Ovary (tissue), 9 donors: ENCODE measurements around the gene KLHL6. TPM values are rescaled to one million over a fixed set of nuclear protein-coding genes. Genes with fewer than 3 reads are reported as not detected.
"Not testable (repeated sequence)": the region's sequence is repeated elsewhere in the genome, so short reads cannot be mapped to it uniquely, and the experiment has no call there.

ENCODE experiments used
- DNase-seq, 5 donors: peaks; one replicate each; pipeline ENCODE4 v3.0.0-alpha.2; 2019 to 2020
- H3K27ac ChIP-seq, 2 donors: fragments of 200-600 bp; one replicate each; pipeline versions ENCODE4 v1.5.1 to v1.8.0; 2019 to 2022
- H3K27me3 ChIP-seq: fragments of 200-600 bp; one replicate; pipeline ENCODE4 v1.8.0; 2022
- H3K36me3 ChIP-seq: fragments of 200-600 bp; sonication (generic); one replicate; pipeline ENCODE4 v1.5.1; 2019
- H3K4me1 ChIP-seq: one replicate; pipeline ENCODE4 v1.8.1; 2013; ENCODE audit warnings: mild to moderate bottlenecking, moderate library complexity; ENCODE audit not compliant: insufficient read depth
- H3K4me3 ChIP-seq: fragments of 200-600 bp; sonication (generic); one replicate; pipeline ENCODE4 v1.5.1; 2017
- H3K9me3 ChIP-seq, 2 donors: fragments of 200-600 bp in 1 of 2; sonication (generic) in 1 of 2; one replicate each; pipeline versions ENCODE4 v1.5.1 to v1.8.1; 2013 to 2019; ENCODE audit warnings: mild to moderate bottlenecking in 1 of 2, moderate library complexity in 1 of 2
- EP300 ChIP-seq: sonication (generic); formaldehyde crosslinking; IDR thresholded peaks from one replicate; pipeline ENCODE4 v1.6.1; 2017; ENCODE audit warnings: antibody characterized with exemption
- POLR2A ChIP-seq: fragments of 450-650 bp; IDR thresholded peaks from one replicate; pipeline ENCODE4 v1.6.1; 2017; ENCODE audit warnings: antibody characterized with exemption, mild to moderate bottlenecking, moderate library complexity
- WGBS, 3 donors: extraction: QIAGEN DNeasy Blood & Tissue Kit in 1 of 3; methylation state at CpG; one replicate each; pipeline versions ENCODE4 v1.1.5 to v1.1.7; 2013 to 2017; 5-methylcytosine and 5-hydroxymethylcytosine counted together
- intact Hi-C, 4 donors: fragments of 100-400 bp; cut with DNase I; formaldehyde crosslinking; loops; one replicate each; pipeline versions ENCODE4 v1.11.0 to v1.15.1; 2022 to 2023
- polyA plus RNA-seq, 2 donors: library from polyadenylated mRNA; stranded (reverse); fragments of 200-250 nt in 1 of 2; fragments of 350-450 nt in 1 of 2; fragmentation: Illumina TruSeq in 1 of 2; extraction: RNeasy Lipid Tissue Mini Kit (QIAGEN cat#74804) in 1 of 2; gene quantifications; one replicate each; pipeline ENCODE4 v1.2.3, GENCODE V29; 2013 to 2014
- total RNA-seq, 7 donors: library from RNA; depleted of rRNA in 2 of 7; stranded (reverse); fragments of >200 nt in 2 of 7; fragmentation: NEBNext Ultra II Directional in 3 of 7; extraction: Animal tissue kit (Norgen Biotek cat#: 25700) in 3 of 7; gene quantifications; one replicate each; pipeline versions ENCODE4 v1.1.0 to v1.2.4, GENCODE V29; 2016 to 2023
- TF ChIP-seq, protein P1 (sequence below), 3 donors: fragments of 450-650 bp in 2 of 3; fragments of 200-600 bp in 1 of 3; IDR thresholded peaks; one replicate each; pipeline versions ENCODE4 v1.5.1 to v1.8.0; 2016 to 2022; ENCODE audit warnings: antibody characterized with exemption in 3 of 3, mild to moderate bottlenecking in 1 of 3
- donor health status: DM: no; HTN: no; CAD: no; lungs with moderate emphysema.
- donor health status: DM: no; HTN: no; CAD: no.
- donor health status: Bipolar disorder and iron deficiency.
- donor health status: DM: yes; HTN: yes; CAD: no.
- donor health status: DM: no; HTN: no; CAD: no.
- donor health status: DM: yes; HTN: yes; CAD: no.

Gene KLHL6
- total and polyA plus RNA-seq, 9 donors: 0.21 to 3.9 (median 0.92) TPM

DNA sequence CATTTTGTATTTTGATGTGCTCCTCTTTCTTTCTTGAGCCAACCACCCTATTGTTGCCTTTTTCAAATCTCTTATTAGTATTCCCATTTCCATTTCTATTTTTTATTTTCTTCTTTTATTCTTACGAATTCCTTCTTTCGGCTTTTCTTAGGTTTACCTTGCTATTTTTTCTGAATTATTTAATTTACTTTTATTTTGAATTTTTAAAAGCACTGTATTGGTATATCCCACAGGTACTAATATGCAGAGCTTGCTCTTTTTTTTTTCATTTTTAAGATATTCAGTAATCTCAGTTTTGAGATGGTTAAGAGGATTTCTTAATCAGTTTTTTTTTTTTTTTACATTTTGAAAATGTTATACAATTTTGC, 108.7 kb downstream of the KLHL6 start:
- no peak overlapping the region for H3K27ac ChIP-seq
- no peaks in the 10 kb centered on the region for H3K36me3 ChIP-seq
- H3K4me1 ChIP-seq: no peaks in the 10 kb centered on the region
- intact Hi-C loops: no loop called here
- no peak for TF ChIP-seq EP300
- TF ChIP-seq POLR2A: no peak
- TF ChIP-seq, protein P1, sequence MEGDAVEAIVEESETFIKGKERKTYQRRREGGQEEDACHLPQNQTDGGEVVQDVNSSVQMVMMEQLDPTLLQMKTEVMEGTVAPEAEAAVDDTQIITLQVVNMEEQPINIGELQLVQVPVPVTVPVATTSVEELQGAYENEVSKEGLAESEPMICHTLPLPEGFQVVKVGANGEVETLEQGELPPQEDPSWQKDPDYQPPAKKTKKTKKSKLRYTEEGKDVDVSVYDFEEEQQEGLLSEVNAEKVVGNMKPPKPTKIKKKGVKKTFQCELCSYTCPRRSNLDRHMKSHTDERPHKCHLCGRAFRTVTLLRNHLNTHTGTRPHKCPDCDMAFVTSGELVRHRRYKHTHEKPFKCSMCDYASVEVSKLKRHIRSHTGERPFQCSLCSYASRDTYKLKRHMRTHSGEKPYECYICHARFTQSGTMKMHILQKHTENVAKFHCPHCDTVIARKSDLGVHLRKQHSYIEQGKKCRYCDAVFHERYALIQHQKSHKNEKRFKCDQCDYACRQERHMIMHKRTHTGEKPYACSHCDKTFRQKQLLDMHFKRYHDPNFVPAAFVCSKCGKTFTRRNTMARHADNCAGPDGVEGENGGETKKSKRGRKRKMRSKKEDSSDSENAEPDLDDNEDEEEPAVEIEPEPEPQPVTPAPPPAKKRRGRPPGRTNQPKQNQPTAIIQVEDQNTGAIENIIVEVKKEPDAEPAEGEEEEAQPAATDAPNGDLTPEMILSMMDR (IDR thresholded peaks at IDR 0.05): no peak
- H3K4me3 ChIP-seq: peak overlapping the region; percentile 49
- H3K27me3 ChIP-seq: no peaks in the 10 kb centered on the region
- no peak for DNase-seq
- 95 to 99% (median 95%) methylated on average over 2 of the region's 2 CpGs for WGBS, 3 donors
- no peaks in the 10 kb centered on the region for H3K9me3 ChIP-seq

DNA sequence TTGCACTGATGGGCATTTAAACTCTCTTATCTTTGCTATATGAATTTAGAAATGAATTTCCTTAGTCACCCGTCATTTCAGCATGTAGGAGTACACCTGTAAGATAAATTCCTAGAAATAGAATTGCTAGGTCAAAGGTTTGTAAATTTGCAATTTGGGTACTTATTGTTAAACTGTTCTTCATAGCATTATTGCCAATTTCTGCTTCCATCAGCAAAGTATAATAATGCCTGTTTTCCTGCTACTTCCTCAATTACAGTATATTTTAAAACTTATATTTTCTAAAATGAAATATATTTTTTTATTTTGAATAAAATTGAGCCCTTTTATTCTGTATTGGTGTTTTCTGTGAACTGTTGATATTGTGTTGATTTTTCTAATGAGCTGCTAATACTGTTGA, 110.8 kb downstream of the KLHL6 start:
- DNase-seq: no peak
- 72 to 82% (median 82%) methylated on average over 1 of the region's 1 CpG for WGBS, 3 donors
- H3K4me3 ChIP-seq: no peak overlapping the region
- TF ChIP-seq, protein P1 (IDR thresholded peaks at IDR 0.05): no peak
- TF ChIP-seq EP300: no peak
- no peak for TF ChIP-seq POLR2A
- no peaks in the 10 kb centered on the region for H3K9me3 ChIP-seq
- H3K4me1 ChIP-seq: no peaks in the 10 kb centered on the region
- H3K27ac ChIP-seq: no peak overlapping the region
- intact Hi-C loops: no loop called here
- H3K27me3 ChIP-seq: no peaks in the 10 kb centered on the region
- H3K36me3 ChIP-seq: no peaks in the 10 kb centered on the region

DNA sequence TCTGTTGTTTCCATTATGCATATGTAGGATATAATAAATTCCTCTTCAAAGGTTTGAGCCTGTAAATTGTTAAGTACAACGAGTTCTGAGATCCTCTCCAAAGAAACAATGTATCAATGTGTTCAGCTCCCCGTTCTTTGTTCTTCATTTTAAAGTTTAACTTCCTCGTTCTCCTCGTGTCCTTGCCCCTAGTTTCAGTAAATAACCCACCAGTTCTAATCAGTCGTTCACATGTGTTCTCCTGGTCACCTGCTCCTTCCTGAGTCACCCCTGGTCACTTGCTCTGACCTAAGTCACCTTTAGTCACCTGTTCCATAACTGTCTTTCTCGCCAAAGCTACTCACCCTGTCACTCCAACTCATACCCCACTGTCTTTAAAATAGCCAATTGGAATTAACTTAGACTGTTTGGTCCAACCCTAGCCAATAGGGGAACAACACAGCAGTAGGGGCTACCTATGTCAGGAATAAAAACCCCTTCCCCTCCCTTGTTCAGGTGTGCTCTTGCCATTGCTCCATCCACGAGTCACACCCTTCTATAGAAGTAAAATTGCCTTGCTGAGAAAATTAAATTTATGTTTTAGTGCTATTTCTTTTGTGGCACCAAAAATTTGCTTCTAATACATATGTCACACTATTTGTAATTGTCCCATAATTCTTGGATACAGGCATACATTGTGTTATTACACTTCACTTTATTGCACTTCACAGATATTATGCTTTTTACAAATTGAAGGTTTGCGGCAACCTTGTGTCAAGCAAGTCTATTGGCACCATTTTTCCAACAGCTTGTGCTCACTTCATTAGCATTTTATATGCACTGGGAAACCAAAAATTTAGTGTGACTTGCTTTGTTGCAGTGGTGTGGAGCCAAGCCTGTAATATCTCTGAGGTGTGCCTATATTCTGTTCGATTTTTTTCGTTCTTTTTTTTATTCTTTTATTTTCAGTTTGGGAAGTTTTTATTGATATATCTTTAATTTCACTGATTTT, 111.8 kb downstream of the KLHL6 start:
- TF ChIP-seq POLR2A: no peak
- Histone ChIP-seq H3K4me3 (no peak overlapping the region), H3K27ac (no peak overlapping the region), H3K36me3 (no peaks in the 10 kb centered on the region), H3K4me1 (no peaks in the 10 kb centered on the region), H3K9me3 (no peaks in the 10 kb centered on the region), H3K27me3 (no peaks in the 10 kb centered on the region)
- intact Hi-C loops: no loop called here
- no peak for DNase-seq
- 85 to 87% (median 85%) methylated on average over 10 of the region's 10 CpGs for WGBS, 3 donors

DNA sequence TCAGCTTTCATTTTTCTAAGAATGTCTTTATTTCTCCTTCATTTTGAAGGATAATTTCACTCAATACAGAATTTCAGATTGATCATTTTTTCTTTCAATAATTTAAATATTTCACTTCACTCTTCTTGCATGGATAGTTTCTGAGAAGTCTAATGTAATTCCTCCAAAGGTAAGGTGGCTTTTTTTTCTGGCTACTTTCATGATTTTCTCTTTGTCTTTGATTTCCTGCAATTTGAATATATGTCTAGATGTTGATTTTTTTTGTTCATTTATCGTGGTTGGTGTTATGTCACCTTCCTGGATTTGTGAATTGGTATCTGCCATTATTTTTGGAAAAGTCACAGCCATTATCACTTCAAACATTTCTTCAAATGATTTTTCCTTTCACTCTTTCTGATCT, 112.5 kb downstream of the KLHL6 start:
- Histone ChIP-seq H3K4me1 (no peaks in the 10 kb centered on the region), H3K27ac (no peak overlapping the region), H3K36me3 (no peaks in the 10 kb centered on the region), H3K4me3 (no peak overlapping the region), H3K9me3 (no peaks in the 10 kb centered on the region), H3K27me3 (no peaks in the 10 kb centered on the region)
- 70 to 88% (median 77%) methylated on average over 1 of the region's 1 CpG for WGBS, 3 donors
- TF ChIP-seq POLR2A (no peak), EP300 (no peak)
- TF ChIP-seq, protein P1 (IDR thresholded peaks at IDR 0.05): no peak
- no peak for DNase-seq
- intact Hi-C loops: no loop called here

DNA sequence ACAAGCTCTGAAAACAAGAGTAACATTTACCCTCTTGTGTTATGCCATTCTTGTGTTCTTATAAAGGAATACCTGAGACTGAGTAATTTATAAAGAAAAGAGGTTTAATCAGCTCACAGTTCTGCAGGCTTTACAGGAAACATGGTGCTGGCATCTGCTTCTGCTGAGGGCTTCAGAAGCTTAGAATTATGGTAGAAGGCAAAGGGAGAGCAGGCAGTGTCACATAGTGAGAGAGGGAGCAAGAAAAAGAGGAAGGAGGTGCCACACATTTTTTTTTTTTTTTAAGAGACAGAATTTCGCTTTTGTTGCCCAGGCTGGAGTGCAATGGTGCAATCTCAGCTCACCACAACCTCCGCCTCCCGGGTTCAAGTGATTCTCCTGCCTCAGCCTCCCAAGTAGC, 115.0 kb downstream of the KLHL6 start:
- H3K27me3 ChIP-seq, H3K36me3 ChIP-seq, H3K27ac ChIP-seq, H3K4me1 ChIP-seq, H3K4me3 ChIP-seq, intact Hi-C loops, DNase-seq, H3K9me3 ChIP-seq: not testable (repeated sequence)
- 91 to 94% (median 94%) methylated on average over 3 of the region's 3 CpGs for WGBS, 3 donors
